SJSA1 (cell line): ENCODE measurements around the gene STX16. TPM values are rescaled to one million over a fixed set of nuclear protein-coding genes. Genes with fewer than 3 reads are reported as not detected.
A peak's percentile ranks its signal among the peaks of the same experiment; 100 is the strongest.
"Not testable (repeated sequence)": the region's sequence is repeated elsewhere in the genome, so short reads cannot be mapped to it uniquely, and the experiment has no call there.

Source experiments
- DNase-seq, 2 experiments: peaks; one replicate each; pipeline ENCODE4 v3.0.0-alpha.2; 2015 to 2020; ENCODE audit warnings: low spot score in 2 of 2, low read depth in 1 of 2
- H3K27ac ChIP-seq: fragments of 250-450 bp; sonication (Bioruptor Pico); 2 replicates; pipeline ENCODE4 v1.5.1; 2020; ENCODE audit warnings: mild to moderate bottlenecking, moderate library complexity
- H3K27me3 ChIP-seq: fragments of 250-450 bp; sonication (Bioruptor Pico); replicated peaks from 2 replicates; pipeline ENCODE4 v1.5.1; 2020; ENCODE audit warnings: mild to moderate bottlenecking, moderate library complexity
- H3K36me3 ChIP-seq: fragments of 250-450 bp; sonication (Bioruptor Pico); 2 replicates; pipeline ENCODE4 v1.5.1; 2020; ENCODE audit warnings: mild to moderate bottlenecking
- H3K4me1 ChIP-seq: fragments of 250-450 bp; sonication (Bioruptor Pico); replicated peaks from 2 replicates; pipeline ENCODE4 v1.6.1; 2021; ENCODE audit warnings: mild to moderate bottlenecking
- H3K4me3 ChIP-seq: fragments of 250-450 bp; sonication (Bioruptor Pico); 2 replicates; pipeline ENCODE4 v1.5.1; 2020; ENCODE audit warnings: mild to moderate bottlenecking
- H3K9me3 ChIP-seq: fragments of 250-450 bp; sonication (Bioruptor Pico); replicated peaks from 2 replicates; pipeline ENCODE4 v1.5.1; 2020; ENCODE audit warnings: mild to moderate bottlenecking
- total RNA-seq: library from RNA; depleted of rRNA; stranded (reverse); fragments of >200 nt; shearing (Covaris generic); gene quantifications from 2 replicates; pipeline ENCODE4 v1.2.3, GENCODE V29; 2014

The STX16 gene
- total RNA-seq, 1 experiment from 2014 or later: 26.2 TPM

DNA sequence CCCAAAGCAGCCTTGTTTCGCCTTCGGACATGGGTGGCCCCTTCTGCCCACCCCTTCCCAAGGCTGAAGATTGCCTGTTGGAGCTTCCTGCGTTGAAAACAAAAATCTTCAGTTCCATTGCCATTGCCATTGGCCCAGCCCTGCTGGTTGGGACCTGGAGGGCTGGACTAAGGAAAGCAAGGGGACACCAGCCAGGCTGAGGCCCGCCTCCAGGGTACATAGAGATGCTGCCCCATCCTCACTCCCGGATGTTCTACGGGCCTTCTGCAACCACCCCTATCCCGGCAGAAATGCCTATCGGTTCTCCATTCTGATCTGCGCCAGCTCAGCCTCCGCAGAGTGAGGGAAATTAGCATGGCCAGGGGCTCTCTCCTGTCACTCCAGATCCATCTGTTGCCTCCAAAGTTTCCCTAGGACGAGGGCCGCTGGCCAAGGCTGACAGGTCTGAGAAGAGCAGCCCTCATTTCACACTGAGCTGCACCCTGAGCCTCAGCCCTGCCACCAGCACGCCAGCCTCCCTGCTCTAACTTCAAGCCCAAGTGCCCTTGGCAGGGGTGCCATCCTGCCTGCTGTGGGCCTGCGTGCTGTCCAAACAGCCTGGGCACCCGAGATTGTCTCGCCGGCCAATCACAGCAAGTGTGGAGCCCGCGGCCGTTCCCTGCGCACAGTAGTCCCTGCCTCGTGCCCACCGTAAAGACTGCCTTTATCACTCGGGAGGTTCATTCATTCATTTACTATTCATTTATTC is 13.4 kb upstream of the STX16 start:
- Histone ChIP-seq H3K9me3 (no peaks in the 10 kb centered on the region), H3K27me3 (no peaks in the 10 kb centered on the region), H3K4me1 (peaks cover 25% of the 10 kb centered on the region), H3K4me3 (no peak overlapping the region), H3K27ac (no peak overlapping the region), H3K36me3 (no peaks in the 10 kb centered on the region)
- no peak for DNase-seq

DNA sequence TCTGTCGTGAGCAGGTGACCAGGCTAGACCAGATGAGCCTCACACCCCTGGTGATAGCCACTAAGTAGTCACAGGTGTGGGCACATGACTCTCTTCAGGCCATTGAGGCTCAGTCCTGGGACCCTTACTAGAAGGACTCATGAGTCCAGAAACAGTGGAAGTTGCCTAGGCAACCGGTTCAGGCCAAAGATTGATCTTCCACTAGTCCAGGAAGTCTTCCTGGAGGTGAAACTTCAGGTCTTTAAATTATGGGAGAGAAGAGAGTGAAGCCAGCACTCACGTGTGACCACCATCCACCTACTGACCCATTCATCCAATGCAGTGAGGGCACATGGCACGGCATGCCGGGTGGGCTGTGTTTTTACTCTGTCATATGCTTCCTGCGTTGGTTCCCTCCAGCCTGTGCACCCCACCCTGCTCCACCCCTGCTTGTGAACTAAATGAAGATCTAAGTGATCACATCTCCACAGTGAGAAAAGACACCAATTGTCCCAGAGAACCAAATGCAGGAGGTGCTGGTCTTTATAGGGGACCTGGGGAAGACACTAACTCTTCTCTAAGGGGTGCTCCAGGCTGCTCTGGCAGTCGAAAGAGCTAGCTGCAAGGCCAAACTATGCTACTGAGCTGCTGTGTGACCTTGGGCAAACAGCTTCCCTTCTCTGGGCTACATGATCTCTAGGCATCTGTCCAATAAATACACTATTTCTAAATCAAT is 12.5 kb upstream of the STX16 start:
- no peak overlapping the region for H3K27ac ChIP-seq
- DNase-seq: no peak
- H3K9me3 ChIP-seq: no peaks in the 10 kb centered on the region
- no peaks in the 10 kb centered on the region for H3K27me3 ChIP-seq
- no peaks in the 10 kb centered on the region for H3K36me3 ChIP-seq
- H3K4me1 ChIP-seq: peaks cover 25% of the 10 kb centered on the region
- no peak overlapping the region for H3K4me3 ChIP-seq

DNA sequence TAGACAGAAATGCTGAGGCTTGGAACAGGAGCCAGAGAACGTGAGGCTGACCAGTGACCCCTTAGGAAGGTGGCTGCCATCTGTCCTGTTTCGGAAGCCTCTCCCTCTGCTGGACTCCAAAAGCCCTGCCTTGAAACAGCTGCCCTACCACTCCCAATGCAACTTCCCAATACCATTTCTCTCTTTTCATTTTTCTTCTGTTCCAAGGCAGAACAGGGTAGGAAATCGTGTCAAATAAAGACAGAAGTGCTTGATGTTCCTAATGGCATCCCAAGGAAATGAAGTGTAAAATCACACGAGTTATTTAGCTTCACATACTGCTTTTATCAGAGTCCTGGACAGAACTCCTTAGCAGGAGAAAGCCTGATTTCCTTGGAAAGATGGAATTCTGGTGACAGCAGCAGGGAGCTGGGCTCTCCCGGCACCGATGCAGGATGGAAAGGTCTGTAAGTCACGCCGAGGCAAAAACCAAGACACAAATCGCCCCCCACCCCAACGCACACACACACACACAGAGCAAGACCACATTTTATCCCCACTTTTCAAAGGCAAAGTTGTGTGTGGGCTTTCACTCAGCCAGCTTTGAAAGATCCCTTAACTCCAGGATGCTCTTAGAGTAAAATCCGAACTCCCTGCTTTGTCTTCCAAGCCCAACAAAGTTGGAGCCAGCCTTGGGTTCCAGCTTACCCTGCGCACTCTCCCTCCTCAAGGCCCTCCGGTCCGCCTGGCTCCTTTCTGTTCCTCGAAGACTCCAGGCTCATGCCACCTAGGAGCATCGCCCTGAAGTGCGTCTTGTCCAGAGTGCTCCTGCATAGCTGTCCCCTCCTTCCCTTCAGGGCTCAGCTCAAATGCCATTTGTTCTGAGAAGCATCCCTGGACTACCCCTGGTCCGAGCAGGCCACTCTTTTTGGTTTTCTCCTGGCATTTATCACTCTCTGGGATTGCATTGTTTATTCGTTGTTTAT is 11.6 kb upstream of the STX16 start:
- no peaks in the 10 kb centered on the region for H3K9me3 ChIP-seq
- no peak overlapping the region for H3K4me3 ChIP-seq
- no peaks in the 10 kb centered on the region for H3K36me3 ChIP-seq
- H3K27me3 ChIP-seq: no peaks in the 10 kb centered on the region
- H3K4me1 ChIP-seq: peaks cover 25% of the 10 kb centered on the region
- H3K27ac ChIP-seq: no peak overlapping the region
- no peak for DNase-seq

DNA sequence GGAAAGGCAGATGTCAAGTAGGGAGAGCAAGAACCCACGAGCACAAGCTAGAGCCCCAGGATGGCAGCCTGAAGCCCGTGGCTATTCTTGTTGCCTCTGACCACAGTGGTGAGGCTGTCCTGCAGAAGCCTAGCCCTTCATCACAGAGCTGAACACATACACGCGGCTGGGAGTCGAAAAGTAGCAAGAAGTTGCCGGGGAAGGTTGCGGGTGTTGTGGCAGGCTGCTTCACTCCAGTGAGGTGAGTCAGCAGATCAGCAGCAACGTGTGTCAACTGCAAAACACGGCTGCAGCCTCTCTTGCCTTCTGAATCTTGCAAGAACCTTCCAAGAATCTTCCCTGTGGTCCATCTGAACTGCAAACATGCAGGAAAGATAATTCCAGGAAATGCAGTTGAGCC is 10.6 kb upstream of the STX16 start:
- Histone ChIP-seq H3K27me3 (no peaks in the 10 kb centered on the region), H3K36me3 (no peaks in the 10 kb centered on the region), H3K4me3 (no peak overlapping the region), H3K4me1 (peaks cover 15% of the 10 kb centered on the region), H3K27ac (no peak overlapping the region), H3K9me3 (no peaks in the 10 kb centered on the region)
- no peak for DNase-seq

DNA sequence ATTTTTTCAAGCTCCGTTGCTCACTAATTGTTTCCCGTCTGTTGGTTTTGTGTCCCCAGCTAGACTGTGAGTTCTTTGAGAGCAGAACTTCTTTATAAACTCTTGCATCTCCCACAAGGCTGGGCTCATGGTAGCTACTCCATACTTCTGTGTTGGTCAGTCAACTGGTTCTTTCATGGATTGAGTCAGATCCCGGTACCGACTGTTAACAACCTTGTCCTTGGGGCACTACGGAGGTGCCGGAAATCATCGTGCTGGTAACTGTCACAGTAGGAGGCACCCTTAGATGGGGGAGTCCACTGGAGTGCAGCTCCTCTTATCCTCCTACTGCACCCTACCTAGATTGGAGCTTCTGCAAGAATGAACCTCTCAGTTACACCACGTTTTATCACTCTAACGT is 8.6 kb upstream of the STX16 start:
- H3K4me3 ChIP-seq: no peak overlapping the region
- no peaks in the 10 kb centered on the region for H3K27me3 ChIP-seq
- H3K27ac ChIP-seq: no peak overlapping the region
- DNase-seq: peak in 1 of 2 experiments; percentile 17
- no peaks in the 10 kb centered on the region for H3K9me3 ChIP-seq
- H3K36me3 ChIP-seq: no peaks in the 10 kb centered on the region
- peaks cover 14% of the 10 kb centered on the region for H3K4me1 ChIP-seq

DNA sequence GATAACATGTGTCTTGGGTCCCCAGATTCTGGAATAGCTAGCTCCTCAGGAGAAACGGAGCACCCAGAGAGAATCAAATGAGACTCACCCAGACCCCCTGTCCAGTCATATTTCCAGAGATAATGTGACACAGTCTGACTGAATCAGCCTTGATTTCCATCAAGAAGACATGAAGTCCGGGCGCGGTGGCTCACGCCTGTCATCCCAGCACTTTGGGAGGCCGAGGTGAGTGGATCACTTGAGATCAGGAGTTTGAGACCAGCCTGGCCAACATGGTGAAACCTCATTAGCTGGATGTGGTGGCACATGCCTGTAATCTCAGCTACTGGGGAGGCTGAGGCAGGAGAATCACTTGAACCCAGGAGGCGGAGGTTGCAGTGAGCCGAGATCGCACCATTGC is 8.2 kb upstream of the STX16 start:
- H3K4me1 ChIP-seq: peaks cover 18% of the 10 kb centered on the region

DNA sequence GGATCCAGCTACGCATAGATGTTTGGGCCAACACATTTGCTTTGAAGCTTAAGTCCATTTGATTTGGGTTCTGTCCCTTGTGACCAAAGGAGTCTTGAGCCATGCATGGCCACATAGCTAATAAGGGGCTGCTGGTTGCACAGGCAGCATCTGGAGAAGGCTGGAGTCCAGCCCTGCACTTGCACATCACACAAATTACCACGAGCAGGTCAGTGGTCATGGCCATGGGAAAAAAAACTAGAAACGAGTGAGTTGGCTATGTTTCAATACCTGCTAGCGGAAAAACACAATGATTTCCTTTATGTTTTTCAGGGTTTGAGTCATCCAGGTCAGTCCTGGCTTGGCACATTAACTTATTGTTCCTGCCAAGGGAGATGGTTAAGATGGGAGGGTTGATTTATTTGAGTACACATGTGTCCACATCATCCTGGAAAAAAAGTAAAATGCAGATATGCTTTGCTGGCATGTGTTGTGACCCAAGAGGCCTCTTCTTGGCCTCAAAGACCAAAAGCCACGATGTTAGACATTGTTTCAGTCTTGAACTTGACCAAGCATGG is 5.6 kb upstream of the STX16 start:
- no peak overlapping the region for H3K4me3 ChIP-seq
- peaks cover 13% of the 10 kb centered on the region for H3K4me1 ChIP-seq
- DNase-seq: peak in 1 of 2 experiments; percentile 10
- no peak overlapping the region for H3K27ac ChIP-seq
- no peaks in the 10 kb centered on the region for H3K36me3 ChIP-seq
- H3K9me3 ChIP-seq: no peaks in the 10 kb centered on the region
- H3K27me3 ChIP-seq: no peaks in the 10 kb centered on the region

More for the DNA sequence above, 8.2 kb upstream of the STX16 start:
- not testable (repeated sequence) for H3K27ac ChIP-seq, H3K27me3 ChIP-seq, H3K4me3 ChIP-seq, H3K36me3 ChIP-seq, H3K9me3 ChIP-seq
- peak in 1 of 2 experiments; percentile 31 for DNase-seq

DNA sequence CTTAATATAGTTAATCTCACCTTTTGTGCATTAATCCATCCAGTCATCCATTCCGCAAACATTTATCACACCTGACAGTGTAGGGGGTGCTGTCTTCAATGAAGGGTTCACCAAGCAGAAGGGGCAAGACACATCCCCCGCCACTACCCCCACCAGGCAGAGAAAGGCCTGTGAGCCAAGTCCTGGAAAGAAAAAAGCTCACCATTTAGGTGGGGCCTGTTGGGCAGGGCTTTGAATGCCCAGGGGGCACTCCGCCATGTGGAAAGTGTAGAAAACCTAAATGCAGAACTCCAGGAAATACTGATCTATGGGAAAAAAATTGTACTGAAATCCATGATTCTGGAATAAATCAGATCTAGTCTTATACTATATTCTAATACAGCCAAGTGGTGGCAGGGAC is 4.8 kb upstream of the STX16 start:
- DNase-seq: peak in 1 of 2 experiments; percentile 16
- H3K4me1 ChIP-seq: peaks cover 14% of the 10 kb centered on the region
- H3K27me3 ChIP-seq: no peaks in the 10 kb centered on the region
- H3K4me3 ChIP-seq: no peak overlapping the region
- H3K36me3 ChIP-seq: peaks cover 2% of the 10 kb centered on the region
- H3K9me3 ChIP-seq: no peaks in the 10 kb centered on the region
- no peak overlapping the region for H3K27ac ChIP-seq

DNA sequence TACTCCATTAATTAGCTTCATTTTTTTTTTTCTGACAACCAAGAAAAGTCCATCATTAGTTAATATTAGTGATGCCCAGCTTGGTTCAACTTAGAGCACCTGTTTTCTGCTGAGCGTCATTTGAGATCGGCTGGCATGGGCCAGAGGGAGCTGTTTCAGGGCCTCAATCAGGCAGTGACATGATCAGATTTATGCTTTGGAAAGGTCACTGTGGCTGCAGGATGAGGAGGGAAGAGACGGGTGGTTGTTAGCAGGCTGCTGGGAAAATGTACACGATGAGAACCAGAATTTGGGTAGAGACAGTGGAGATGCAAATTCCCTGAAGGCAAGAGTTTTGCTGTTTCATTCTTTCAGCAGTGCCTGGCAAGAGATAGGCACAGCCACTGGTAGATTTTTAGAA is 4.4 kb upstream of the STX16 start:
- peaks cover 14% of the 10 kb centered on the region for H3K4me1 ChIP-seq
- H3K4me3 ChIP-seq: no peak overlapping the region
- peaks cover 7% of the 10 kb centered on the region for H3K36me3 ChIP-seq
- H3K27ac ChIP-seq: no peak overlapping the region
- H3K9me3 ChIP-seq: no peaks in the 10 kb centered on the region
- no peaks in the 10 kb centered on the region for H3K27me3 ChIP-seq
- DNase-seq: peak in 1 of 2 experiments; percentile 22

DNA sequence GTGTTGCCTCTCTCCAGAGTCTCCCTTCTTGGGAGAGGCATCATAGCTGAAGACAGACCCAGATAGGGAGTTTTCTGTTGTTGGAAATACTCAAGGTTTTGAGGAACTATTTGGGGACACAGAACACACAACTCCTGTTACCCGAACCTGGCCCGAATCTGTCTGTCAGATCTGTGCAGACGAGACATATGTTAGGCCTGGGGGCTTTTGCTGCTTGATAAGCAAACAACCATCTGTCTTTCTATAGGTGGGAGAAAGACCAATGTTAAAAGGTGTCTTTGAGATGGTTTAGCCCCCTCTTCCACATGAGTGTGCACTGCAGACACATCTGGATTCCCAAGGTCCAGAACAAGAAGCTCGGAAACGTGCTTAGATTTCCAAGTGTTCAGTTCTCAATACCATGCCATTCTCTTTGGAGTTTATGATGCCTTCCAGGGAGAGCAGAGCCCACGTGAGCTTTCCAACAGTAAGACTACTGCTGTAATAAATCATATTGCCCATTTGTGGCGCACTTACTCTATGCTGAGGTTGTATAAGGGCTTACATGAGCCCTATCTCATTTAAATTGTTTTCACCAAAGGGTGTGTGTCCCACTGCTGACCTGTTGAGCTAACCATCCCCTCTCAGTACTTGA is 3.8 kb upstream of the STX16 start:
- peaks cover 9% of the 10 kb centered on the region for H3K36me3 ChIP-seq

DNA sequence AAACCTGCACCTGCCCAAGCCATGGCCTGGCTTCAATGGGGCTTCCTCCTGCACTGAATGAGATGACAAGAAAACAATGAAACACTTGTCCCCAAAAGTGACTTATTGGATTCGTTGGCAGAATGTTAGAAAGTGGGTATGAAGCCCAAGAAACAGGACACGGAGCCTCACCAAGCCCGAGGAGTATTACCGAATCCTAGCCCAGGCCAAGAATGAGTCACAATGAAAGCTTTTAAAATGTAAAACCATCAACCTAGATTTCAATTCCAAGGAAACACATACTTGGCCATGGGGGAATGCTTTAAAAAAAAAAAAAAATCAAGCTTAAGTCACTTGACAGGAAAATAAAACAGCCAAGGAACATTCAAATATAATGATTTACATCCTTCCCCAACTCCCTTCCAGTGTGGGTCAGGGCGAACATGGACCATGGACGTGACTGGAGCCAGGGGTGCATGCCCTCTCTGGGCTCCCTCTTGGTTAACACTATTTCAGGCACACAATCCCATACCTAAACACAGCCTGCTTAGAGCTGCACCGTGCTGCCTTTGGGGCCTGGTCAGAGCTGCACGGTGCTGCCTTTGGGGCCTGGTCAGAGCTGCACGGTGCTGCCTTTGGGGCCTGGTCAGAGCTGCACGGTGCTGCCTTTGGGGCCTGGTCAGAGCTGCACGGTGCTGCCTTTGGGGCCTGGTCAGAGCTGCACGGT is 3.1 kb upstream of the STX16 start:
- no peak overlapping the region for H3K27ac ChIP-seq
- no peak overlapping the region for H3K4me3 ChIP-seq
- no peaks in the 10 kb centered on the region for H3K9me3 ChIP-seq
- H3K27me3 ChIP-seq: no peaks in the 10 kb centered on the region
- DNase-seq: no peak
- H3K36me3 ChIP-seq: peaks cover 15% of the 10 kb centered on the region
- H3K4me1 ChIP-seq: peaks cover 18% of the 10 kb centered on the region

More for the DNA sequence above, 3.8 kb upstream of the STX16 start:
- Histone ChIP-seq H3K27me3 (no peaks in the 10 kb centered on the region), H3K4me3 (no peak overlapping the region), H3K9me3 (no peaks in the 10 kb centered on the region), H3K4me1 (peaks cover 14% of the 10 kb centered on the region), H3K27ac (no peak overlapping the region)
- DNase-seq: peak in 1 of 2 experiments; percentile 18

DNA sequence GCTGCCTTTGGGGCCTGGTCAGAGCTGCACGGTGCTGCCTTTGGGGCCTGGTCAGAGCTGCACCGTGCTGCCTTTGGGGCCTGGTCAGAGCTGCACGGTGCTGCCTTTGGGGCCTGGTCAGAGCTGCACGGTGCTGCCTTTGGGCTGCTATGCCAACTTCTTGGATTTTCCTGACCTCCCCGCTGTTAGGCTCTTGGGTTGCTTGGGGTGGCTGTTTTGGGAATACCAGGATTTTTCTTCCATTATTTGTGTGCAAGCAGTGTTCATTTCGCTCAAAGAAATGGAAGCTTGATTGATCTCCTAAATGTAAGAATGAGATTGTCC is 2.6 kb upstream of the STX16 start:
- peaks cover 20% of the 10 kb centered on the region for H3K36me3 ChIP-seq
- H3K27ac ChIP-seq: not testable (repeated sequence)

More for the DNA sequence above, 2.6 kb upstream of the STX16 start:
- not testable (repeated sequence) for H3K27me3 ChIP-seq, DNase-seq, H3K4me3 ChIP-seq, H3K9me3 ChIP-seq
- peaks cover 23% of the 10 kb centered on the region for H3K4me1 ChIP-seq
